ENCODE measurements around the gene CDK11B.
"Not testable (repeated sequence)": the region's sequence is repeated elsewhere in the genome, so short reads cannot be mapped to it uniquely, and the experiment has no call there.

CDK11B gene

DNA sequence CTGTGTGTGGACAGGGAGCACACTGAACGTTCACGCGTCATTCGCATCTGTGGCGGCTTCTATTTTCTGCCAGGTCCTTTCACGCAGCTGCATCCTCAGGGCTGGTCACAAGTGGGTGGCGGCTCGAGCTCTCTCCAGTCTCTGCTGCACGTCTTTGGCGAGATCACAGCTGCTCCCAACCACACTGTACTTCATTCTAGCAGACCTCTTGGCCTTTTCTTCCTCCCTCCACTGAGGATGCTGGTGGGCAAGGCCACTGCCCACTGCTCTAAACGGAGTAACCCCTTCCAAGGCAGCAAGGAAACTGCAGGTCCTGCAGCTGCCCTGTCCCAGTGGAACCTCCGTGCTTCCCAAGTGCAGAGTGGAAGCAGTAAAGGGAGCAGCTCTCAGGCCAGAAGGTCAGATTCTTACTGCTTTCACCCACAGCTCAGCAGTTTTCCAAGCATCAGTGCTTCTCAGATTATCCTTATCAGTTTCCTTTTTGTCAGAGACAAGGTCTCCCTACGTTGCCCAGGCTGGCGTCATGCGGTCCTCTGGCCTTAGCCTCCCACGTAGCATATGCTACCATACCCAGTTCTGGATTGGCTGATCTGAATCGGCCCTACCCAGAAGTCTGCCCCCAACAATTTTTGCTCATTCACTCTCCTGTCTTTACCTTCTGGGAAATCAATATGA is 11.1 kb downstream of the CDK11B start:
- DNase-seq: not testable (repeated sequence)

DNA sequence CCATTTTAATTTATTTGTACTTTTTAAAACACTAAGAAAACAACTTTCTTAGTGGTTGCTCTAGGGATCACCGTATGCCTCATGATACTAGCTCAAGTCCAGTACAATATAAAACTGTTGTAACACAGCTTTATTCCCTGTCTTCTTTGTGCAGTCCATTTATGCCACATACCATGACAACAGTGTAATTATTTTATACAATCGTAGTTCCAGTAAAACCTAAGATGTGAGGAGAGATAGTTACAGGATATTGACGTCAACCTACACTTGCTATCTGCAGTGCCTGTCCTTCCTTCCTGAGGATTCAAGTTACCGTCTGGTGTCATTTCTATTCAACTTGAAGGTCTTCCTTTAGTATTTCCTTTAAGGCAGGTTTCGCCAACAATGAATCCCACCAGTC is 12.5 kb downstream of the CDK11B start:
- DNase-seq: not testable (repeated sequence)

DNA sequence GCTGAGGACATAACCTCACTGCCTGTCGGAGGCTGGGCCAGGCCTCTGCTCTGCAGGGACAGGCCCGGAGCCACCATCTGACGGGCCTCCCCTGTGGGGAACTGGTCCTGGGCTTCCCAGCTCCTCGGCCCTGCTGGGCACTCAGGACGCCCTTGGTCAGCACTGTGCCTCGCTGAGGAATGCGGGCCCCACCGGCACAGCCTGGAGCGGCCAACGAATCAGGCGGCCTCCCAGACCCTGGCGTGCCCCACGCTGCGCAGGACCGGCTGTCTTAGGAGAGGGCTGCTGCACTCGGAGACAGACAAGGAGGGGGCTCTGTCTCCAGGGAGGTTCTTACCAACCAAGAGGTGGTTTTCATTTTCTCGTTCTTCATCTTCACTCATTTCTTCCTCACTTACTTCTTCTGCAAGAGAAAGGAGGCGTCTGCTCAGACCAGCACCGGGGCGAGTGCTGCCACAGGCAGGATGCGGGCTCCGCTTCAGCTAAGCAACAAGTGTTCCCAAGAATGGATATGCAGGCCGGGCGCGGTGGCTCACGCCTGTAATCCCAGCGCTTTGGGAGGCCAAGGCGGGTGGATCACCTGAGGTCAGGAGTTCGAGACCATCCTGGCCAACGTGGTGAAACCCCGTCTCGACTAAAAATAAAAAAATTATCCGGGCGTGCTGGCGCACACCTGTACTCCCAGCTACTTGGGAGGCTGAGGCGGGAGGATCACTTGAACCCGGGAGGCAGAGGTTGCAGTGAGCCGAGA is 17.9 kb downstream of the CDK11B start:
- not testable (repeated sequence) for DNase-seq

DNA sequence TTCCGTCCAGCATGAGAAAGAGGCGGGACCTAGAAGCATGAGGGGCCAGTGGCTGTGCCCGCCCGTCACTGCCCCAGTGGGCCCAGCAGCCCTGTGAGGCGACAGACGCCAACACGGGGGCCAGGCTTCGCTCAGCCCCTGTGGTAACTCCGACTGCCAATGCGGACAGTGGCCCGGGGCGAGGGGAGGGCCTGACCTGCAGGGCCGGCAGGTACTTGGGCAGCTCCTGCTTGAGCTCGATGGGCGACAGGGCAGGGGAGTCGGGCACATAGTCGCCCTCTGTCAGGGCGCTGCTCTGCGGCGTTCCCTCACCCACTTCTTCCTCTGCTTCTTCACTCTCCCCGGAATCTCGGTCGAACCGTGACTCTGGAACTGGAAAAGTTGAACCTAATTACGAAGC is 18.7 kb downstream of the CDK11B start:
- DNase-seq: not testable (repeated sequence)

DNA sequence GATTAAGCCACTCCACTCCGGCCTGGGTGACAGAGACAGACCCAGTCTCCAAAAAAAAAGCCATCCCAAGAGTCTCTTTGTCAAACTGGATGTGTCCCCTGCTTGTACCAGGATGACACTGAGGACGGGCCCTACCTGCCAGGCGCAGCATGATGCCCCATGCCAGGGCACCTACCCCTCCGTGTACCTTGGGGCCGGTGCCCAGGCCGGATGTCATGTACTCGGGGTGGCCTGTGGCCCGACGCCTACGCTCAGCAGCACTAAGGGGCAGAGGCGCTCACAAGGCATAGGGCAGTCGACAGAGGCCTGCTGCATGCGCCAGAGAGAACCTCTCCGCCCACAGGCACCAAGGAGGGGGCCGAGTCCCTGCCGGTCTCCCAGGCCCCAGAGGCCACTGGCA is 19.4 kb downstream of the CDK11B start:
- not testable (repeated sequence) for DNase-seq

DNA sequence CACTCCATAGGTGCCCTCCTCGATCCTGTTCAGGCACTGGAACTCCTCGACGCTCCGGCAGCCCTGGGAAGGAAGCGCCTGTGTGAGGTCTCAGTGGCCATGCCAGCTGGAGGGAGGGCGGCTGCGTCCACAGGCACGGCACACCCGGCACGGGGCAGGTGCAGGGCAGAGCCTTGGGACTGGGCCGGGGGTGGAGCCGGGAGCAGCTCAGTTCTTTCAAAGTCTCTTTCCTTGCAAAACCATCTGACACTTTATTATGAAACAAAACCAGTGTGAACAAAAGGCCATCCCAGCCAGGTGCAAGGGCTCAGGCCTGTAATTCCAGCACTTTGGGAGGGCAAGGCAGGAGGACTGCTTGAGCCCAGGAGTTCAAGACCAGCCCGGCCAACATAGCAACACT is 20.3 kb downstream of the CDK11B start:
- not testable (repeated sequence) for DNase-seq

DNA sequence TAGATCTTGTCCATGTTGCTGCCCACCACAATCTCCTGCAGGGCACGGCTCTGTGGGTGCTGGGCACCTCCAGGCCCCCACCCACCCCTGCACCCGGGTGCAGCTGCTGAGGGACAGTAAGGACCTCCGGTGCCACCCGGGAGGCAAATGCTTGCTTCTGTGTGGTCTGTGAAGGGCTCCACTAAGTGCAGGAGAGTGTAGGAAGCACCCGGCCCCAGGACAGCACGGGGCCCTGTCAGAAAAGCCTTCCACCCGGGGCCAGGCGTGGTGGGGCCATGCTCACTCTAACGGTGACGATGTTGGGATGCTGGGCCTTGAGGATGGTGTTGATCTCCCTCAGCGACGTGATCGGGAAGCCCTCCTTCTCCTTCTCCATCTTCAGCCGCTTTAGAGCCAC is 21.3 kb downstream of the CDK11B start:
- not testable (repeated sequence) for DNase-seq

DNA sequence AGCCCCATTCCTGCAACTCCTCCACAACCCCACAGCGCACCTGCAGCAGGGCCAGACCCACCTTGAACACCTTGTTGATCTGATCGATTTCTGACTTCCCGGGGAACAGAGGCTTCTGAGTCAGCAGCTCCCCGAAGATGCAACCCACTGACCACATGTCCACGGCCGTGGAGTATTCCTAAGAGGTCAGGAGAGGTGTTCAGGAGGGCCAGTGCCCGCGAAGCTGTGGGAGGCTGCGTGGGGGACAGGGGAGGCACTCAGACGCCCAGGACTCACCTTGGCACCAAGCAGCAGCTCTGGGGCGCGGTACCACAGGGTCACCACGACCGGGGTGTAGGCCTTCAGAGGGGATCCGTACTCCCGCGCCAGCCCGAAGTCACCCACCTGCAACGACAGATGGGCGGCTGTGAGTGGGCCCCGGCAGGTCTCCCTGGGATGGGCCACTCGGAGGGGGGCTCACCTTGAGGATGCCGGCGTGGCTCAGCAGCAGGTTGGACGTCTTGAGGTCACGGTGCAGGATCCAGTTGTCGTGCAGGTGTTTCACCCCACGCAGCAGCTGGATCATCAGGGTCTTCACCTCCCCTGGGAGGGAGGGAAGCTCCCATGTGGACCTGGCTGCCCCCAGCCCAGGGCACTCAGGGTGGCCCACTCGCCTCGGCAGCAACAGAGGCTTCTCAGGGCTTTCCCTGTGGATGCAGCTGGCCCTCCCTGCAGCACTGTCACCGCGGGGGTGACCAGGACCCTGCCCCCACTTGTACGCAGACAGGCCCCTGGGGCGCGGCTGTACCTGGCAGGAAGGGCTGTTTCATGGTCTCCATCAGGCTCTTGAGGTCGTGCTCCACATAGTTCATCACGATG is 22.0 kb downstream of the CDK11B start:
- not testable (repeated sequence) for DNase-seq

DNA sequence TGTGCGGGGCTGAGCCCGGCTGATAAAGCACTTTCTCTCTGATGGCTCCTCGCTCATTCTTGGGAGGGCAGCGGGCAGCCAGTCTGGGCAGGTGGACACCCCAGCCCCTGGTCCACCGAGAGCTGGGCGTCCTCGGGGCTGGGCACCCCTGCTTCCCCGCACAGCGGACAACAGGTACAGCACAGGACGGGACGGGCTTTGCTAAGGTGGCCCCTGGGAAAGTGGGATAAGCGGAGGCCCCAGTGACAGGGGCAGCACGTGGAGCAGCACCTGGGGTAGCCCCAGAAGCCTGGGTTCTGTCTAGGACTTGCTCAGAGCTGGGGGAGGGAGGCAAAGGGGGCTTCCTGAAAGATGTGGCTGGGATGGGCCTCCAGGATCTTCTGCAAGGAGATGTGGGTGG is 24.2 kb downstream of the CDK11B start:
- not testable (repeated sequence) for DNase-seq

DNA sequence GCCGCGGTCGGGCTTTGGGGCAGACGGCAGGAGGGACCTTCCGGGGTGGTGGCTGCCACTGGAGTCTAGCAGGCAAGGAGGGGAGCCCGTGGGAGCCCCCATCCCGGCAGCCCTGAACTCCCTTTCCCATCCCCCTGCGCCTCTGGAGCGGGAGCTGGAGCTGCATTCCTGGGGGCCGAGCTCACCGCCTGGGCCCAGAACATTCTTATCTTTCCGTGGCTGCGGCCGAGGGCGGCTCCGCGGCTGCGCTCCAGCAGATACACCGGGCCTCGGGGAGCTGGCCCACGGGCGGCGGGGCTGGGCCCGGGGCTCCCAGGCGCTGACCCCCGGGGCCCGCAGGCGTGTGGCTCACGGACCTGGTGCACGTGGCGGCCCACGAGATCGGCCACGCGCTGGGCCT is 25.4 kb downstream of the CDK11B start:
- not testable (repeated sequence) for DNase-seq

DNA sequence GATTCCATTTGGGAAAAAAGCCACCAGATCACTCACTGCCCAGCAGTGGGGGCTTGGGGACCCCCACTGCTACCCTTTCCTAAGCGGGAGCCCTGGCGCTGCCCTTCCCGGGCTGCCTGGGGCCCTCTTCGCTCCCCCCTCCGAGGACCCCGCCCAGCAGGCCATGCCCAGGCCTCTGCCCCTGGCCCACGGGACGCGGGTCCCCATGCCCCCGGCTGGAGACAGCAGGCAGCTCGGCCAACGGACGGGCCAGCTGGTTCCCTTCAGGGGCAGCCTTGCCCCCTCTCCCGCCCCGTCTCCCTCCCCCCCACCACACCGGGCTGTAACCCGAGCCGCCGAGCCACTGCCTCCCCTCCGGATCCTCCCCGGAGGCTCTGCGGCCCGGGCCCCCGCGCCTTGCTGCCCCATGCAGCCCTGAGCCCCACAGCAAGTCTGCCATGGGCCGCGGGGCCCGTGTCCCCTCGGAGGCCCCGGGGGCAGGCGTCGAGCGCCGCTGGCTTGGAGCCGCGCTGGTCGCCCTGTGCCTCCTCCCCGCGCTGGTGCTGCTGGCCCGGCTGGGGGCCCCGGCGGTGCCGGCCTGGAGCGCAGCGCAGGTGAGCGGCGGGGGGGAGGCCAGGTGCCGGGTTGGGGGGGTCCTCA is 26.9 kb downstream of the CDK11B start, which contains the start of gene MMP23B:
MMP23B (plus strand) TSS at position 392 of the 639 bp plus-strand sequence; CDS start at position 438, 46 bp downstream.
- DNase-seq: peak in 1 of 2 experiments; percentile 30

DNA sequence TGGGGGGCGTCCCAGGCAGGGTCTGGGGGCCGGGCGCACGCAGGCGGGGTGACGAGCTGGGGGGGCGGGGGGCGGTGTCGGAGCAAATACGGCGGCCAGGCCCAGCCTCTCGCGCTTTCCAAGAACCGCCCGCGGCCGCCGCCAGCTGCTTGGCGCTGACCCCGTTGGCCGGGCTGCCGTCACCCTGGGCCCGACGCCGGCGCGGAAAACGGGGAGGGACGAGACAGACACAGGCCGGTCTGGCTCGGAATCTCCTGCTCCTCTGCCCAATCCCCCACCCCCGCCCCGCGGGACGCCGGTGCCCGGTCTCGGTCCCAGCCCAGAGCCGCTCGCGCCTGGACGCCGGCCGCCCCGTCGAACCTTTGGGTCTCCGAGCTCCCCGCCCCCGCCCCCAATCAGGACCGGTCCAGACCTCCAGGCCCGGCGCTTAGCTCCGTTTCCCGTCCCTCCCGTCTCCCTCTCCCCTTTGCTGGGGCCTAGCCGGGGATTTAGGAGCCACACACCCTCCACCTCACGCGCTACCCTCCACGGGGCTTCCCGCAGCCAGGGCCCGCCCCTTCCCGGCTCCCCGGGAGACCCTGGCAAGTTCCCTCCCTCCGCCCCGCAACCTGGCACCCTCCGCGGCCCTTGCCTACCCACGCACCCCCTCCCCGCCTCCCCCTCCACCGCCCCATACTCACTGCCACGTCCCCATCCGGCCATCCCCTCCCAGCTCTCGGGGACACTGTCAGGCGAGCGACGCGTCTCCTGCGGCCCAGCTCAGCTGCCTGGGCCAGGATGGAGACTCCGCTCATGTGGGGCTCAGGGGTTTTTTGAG is 27.6 kb downstream of the CDK11B start:
- DNase-seq: no peak

DNA sequence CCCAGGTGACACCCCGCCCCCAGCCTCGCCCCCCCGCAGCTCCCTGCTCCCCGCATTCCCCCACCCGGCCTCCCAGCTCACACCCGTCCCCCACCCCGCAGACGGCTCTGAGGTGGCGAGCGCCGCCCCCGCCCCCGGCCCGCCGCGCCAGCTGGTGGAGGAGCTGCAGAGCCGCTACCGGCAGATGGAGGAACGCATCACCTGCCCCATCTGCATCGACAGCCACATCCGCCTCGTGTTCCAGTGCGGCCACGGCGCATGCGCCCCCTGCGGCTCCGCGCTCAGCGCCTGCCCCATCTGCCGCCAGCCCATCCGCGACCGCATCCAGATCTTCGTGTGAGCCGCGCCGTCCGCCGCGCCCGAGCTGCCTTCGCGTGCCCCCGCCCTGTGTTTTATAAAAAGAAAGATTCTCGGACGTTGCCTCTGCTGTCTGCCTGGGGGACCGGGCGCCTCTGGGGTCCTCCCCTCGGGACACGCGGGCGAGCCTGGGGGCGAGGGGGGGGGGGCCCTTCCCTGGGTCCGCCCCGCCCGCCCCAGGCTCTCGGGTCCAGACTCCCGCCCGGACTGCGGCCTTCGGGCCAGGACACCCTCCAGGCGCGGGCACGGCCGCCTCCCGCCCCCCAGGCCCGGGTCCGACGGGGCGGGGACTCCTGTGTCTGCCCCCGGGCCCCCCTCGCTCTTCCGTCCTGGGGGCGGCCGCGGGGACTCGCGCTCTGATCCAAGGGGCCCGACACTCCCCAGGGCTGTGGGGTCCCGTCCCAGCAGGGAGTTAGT is 28.4 kb downstream of the CDK11B start:
- peak; percentile 80 to 93 for DNase-seq

DNA sequence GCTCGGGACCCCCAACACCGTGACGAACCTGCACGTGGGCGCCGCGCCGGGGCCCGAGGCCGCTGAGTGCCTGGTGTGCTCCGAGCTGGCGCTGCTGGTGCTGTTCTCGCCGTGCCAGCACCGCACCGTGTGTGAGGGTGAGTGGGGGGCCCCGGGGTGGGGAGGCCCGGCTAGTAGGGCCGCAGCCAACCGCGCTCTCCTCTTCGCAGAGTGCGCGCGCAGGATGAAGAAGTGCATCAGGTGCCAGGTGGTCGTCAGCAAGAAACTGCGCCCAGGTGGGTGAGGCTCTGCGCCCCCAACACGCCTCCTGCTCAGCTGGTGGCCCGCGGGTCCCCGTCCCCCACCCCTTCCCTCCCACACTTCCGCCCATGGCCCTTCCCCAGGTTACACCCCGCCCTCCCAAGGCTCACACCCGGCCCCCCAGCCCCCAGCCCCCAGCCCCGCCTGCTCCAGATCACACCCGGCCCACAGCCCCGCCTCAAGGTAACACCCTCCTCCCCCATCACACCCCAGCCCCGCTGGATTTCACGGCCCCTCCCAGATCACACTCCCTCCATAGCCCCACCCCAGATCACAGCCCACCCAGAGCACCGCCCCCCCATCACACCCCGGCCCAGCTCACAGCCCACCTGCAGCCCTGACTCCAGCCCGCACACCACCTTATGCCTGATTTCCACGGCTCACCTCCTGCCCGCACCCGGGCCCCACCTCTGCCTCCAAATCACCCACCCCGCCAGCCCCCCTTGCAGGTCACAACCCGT is 29.2 kb downstream of the CDK11B start:
- DNase-seq: no peak

DNA sequence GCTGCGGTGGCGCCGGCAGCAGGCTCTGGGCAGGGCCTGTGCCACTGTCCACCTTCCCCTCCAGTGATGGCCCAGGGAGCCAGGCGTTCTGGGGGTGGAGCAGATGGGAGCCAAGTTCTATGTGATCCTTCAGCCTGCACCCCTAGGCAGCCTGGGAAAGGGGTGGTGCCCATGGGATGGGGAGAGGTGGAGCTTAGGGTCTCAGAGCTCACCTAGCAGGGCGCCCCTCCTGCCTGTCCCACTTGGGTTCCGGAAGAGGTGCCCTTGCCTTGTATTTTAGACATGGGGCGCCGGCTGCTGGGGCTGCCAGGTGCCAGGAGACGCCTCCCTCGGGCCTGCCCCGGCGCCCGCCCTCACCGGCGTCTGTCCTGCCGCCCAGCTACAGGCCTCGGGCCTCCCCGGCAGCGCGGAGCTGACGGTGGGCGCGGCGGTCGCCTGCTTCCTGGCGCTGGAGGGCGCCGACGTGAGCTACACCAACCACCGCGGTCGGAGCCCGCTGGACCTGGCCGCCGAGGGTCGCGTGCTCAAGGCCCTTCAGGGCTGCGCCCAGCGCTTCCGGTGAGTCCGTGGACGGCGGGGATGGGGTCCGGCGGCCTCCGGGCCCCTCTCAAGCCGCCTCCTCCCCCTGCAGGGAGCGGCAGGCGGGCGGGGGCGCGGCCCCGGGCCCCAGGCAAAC is 29.9 kb downstream of the CDK11B start:
- no peak for DNase-seq

DNA sequence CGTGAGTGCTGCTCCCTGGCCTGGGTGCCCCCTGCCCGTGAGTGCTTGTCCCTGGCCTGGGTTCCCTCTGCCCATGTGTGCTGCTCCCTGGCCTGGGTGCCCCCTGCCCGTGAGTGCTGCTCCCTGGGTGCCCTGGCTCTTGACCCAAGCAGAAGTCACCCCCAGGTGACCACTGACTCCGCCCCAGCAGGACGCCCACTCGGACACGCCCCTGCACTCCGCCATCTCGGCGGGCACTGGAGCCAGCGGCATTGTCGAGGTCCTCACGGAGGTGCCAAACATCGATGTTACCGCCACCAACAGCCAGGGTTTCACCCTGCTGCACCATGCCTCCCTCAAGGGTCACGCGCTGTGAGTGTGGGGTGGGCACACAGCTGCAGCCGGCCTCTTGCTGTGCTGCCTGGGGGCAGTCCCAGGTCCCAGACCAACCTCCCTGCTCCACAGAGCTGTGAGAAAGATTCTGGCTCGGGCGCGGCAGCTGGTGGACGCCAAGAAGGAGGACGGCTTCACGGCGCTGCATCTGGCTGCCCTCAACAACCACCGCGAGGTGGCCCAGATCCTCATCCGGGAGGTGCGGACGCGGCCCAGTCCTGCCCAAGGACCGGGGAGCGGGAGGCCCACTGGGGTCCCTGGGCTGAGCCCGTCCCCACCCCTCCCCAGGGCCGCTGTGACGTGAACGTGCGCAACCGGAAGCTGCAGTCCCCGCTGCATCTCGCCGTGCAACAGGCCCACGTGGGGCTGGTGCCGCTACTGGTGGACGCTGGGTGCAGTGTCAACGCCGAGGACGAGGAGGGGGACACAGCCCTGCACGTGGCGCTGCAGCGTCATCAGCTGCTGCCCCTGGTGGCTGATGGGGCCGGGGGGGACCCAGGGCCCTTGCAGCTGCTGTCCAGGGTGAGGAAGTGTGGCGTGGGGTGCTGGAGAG is 30.7 kb downstream of the CDK11B start:
- DNase-seq: no peak

DNA sequence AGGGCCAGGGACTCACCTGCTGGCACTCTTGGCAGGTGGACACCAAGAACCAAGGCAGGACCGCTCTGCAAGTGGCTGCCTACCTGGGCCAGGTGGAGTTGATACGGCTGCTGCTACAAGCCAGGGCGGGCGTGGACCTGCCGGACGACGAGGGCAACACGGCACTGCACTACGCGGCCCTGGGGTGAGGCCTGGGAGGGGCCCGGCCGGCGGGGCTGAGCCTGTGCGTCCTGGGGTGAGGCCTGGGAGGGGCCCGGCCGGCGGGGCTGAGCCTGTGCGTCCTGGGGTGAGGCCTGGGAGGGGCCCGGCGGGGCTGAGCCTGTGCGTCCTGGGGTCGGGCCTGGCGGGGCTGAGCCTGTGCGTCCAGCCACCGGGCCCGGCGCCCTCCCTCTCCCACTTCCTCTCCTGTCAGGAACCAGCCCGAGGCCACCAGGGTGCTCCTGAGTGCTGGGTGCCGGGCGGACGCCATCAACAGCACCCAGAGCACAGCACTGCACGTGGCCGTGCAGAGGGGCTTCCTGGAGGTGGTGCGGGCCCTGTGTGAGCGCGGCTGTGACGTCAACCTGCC is 31.5 kb downstream of the CDK11B start:
- DNase-seq: no peak

Measured in NCI-H524 (cell line).